ENCODE data around the gene SOAT1.

Gene SOAT1

GRCh38 chr1:179296356-179297104 is 2.9 kb downstream of the SOAT1 start:
- Histone ChIP-seq H3K36me3 (ENCODE audit: control insufficient read depth in 2 of 2, insufficient read depth in 1 of 2, low read length in 2 of 2) (no peaks in the 10 kb centered on the region; a peak in 1 of 3 replicates), H3K4me3 (ENCODE audit: low read depth, low read length) (no peak overlapping the region), H3K9me3 (ENCODE audit: control insufficient read depth, insufficient read depth, low read depth, low read length) (no peaks in the 10 kb centered on the region), H3K27ac (ENCODE audit: extremely low read depth, low read depth, low read length) (no peak overlapping the region), H3K4me1 (ENCODE audit: control insufficient read depth, insufficient read depth, low read length) (peaks cover 6% of the 10 kb centered on the region; the same call in 1 of the 2 replicates)
- ChIA-PET CTCF (interaction anchor here (0.9 to 1.1 kb wide), 2 partner anchors 170 to 218 kb away, joined by 4 read pairs; no protein-coding TSS in a partner anchor), POLR2A (no interaction called here)
- TF ChIP-seq ZNF521 (tag by site-specific recombination; IDR thresholded peaks at IDR 0.05) = no peak
- TF ChIP-seq ZBTB20 (tag by site-specific recombination; IDR thresholded peaks at IDR 0.05) = peak; percentile 49; the same call in 1 of the 2 replicates

DNA sequence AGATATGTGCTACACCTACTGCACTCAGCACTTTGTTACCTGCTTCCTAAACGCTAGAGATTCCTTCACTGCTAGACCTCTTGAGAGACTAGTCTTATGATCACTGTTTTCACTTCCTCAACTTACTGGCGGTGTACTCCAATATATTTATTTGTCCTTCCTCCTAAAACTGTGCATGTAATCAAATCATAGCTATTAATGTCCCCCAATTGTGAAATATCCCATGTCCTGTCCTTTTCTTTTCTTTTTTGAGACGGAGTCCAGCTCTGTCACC is 3.4 kb downstream of the SOAT1 start:
- peaks cover 6% of the 10 kb centered on the region; the same call in 1 of the 2 replicates for H3K4me1 ChIP-seq (ENCODE audit: control insufficient read depth, insufficient read depth, low read length)
- CTCF ChIA-PET = interaction anchor here (0.9 to 1.1 kb wide), 2 partner anchors 171 to 218 kb away, joined by 4 read pairs; no protein-coding TSS in a partner anchor
- H3K27ac ChIP-seq (ENCODE audit: extremely low read depth, low read depth, low read length) = no peak overlapping the region
- POLR2A ChIA-PET = no interaction called here
- no peaks in the 10 kb centered on the region; a peak in 1 of 3 replicates for H3K36me3 ChIP-seq (ENCODE audit: control insufficient read depth in 2 of 2, insufficient read depth in 1 of 2, low read length in 2 of 2)
- no peak overlapping the region for H3K4me3 ChIP-seq (ENCODE audit: low read depth, low read length)
- TF ChIP-seq ZNF664 (tag by site-specific recombination; IDR thresholded peaks at IDR 0.05) = peak; percentile 93
- no peak for TF ChIP-seq ZNF175 (tag by site-specific recombination; IDR thresholded peaks at IDR 0.05)
- no peak for TF ChIP-seq ZNF121 (tag by site-specific recombination; IDR thresholded peaks at IDR 0.05)
- no peak for TF ChIP-seq ZNF311 (tag by site-specific recombination; IDR thresholded peaks at IDR 0.05; ENCODE audit: borderline replicate concordance)
- no peaks in the 10 kb centered on the region for H3K9me3 ChIP-seq (ENCODE audit: control insufficient read depth, insufficient read depth, low read depth, low read length)

DNA sequence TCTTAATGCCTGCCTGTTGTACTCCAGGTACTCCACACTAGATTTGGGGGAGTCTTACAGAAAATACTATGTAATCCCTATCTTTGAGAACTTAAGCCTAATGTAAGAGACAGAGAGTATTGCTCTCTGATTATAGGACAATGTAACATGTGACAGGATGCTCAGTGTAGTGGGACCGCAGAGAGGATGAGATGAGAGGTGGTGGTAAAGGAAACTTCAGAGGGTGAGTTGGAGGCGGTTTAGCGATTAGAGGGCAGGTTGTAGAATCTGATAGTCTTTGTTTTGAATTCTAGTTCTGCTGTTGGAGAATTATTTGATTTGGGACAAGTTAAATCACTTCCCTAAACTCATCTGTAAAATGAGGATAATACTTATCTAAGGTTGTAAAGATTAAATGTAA is 5.4 kb downstream of the SOAT1 start:
- POLR2A ChIA-PET = interaction anchor here (0.8 kb wide), 1 partner anchor 18 kb away, joined by 7 read pairs; no protein-coding TSS in a partner anchor

DNA sequence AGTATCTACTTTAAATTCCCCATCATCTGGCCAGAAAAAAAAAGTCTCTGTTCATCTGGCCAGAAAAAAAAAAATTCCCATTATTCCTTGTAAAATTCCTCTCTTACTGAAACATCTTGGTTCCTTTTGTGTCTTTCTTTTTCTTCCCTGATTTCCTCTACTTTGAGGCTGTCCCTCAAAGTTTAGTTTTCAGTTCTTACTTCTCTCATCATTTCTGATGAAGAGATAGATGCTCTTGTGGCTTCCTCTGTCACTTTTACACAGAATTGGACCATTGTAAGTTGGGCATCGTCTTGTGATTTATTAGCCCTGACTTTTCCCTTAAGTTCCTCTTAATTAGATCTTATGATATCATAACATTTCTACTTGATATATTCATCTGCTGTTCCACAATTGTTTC is 6.5 kb downstream of the SOAT1 start:
- Histone ChIP-seq H3K4me1 (ENCODE audit: control insufficient read depth, insufficient read depth, low read length) (peaks cover 4% of the 10 kb centered on the region; the same call in 1 of the 2 replicates), H3K9me3 (ENCODE audit: control insufficient read depth, insufficient read depth, low read depth, low read length) (no peaks in the 10 kb centered on the region), H3K27ac (ENCODE audit: extremely low read depth, low read depth, low read length) (no peak overlapping the region), H3K36me3 (ENCODE audit: control insufficient read depth in 2 of 2, insufficient read depth in 1 of 2, low read length in 2 of 2) (peaks cover 4 to 12% of the 10 kb centered on the region in 2 experiments; a peak in 2 of 3 replicates), H3K4me3 (ENCODE audit: low read depth, low read length) (no peak overlapping the region)
- POLR2A ChIA-PET = no interaction called here
- CTCF ChIA-PET = interaction anchor here (0.7 kb wide), 1 partner anchor 367 kb away, joined by 3 read pairs; no protein-coding TSS in a partner anchor
- TF ChIP-seq, protein P1, sequence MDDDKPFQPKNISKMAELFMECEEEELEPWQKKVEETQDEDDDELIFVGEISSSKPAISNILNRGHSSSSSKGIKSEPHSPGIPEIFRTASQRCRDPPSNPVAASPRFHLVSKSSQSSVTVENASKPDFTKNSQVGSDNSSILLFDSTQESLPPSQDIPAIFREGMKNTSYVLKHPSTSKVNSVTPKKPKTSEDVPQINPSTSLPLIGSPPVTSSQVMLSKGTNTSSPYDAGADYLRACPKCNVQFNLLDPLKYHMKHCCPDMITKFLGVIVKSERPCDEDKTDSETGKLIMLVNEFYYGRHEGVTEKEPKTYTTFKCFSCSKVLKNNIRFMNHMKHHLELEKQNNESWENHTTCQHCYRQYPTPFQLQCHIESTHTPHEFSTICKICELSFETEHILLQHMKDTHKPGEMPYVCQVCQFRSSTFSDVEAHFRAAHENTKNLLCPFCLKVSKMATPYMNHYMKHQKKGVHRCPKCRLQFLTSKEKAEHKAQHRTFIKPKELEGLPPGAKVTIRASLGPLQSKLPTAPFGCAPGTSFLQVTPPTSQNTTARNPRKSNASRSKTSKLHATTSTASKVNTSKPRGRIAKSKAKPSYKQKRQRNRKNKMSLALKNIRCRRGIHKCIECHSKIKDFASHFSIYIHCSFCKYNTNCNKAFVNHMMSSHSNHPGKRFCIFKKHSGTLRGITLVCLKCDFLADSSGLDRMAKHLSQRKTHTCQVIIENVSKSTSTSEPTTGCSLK (tag by site-specific recombination; IDR thresholded peaks at IDR 0.05) = no peak
- TF ChIP-seq, protein P2, sequence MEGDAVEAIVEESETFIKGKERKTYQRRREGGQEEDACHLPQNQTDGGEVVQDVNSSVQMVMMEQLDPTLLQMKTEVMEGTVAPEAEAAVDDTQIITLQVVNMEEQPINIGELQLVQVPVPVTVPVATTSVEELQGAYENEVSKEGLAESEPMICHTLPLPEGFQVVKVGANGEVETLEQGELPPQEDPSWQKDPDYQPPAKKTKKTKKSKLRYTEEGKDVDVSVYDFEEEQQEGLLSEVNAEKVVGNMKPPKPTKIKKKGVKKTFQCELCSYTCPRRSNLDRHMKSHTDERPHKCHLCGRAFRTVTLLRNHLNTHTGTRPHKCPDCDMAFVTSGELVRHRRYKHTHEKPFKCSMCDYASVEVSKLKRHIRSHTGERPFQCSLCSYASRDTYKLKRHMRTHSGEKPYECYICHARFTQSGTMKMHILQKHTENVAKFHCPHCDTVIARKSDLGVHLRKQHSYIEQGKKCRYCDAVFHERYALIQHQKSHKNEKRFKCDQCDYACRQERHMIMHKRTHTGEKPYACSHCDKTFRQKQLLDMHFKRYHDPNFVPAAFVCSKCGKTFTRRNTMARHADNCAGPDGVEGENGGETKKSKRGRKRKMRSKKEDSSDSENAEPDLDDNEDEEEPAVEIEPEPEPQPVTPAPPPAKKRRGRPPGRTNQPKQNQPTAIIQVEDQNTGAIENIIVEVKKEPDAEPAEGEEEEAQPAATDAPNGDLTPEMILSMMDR (tag by site-specific recombination; IDR thresholded peaks at IDR 0.05) = no peak
- TF ChIP-seq ZNF777 (tag by site-specific recombination; IDR thresholded peaks at IDR 0.05; ENCODE audit: borderline replicate concordance) = no peak
- TF ChIP-seq, protein P3, sequence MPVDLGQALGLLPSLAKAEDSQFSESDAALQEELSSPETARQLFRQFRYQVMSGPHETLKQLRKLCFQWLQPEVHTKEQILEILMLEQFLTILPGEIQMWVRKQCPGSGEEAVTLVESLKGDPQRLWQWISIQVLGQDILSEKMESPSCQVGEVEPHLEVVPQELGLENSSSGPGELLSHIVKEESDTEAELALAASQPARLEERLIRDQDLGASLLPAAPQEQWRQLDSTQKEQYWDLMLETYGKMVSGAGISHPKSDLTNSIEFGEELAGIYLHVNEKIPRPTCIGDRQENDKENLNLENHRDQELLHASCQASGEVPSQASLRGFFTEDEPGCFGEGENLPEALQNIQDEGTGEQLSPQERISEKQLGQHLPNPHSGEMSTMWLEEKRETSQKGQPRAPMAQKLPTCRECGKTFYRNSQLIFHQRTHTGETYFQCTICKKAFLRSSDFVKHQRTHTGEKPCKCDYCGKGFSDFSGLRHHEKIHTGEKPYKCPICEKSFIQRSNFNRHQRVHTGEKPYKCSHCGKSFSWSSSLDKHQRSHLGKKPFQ (tag by site-specific recombination; IDR thresholded peaks at IDR 0.05) = no peak
- TF ChIP-seq ZBTB26 (tag by site-specific recombination; optimal IDR thresholded peaks at IDR 0.05) = no peak
- TF ChIP-seq BCL6B (tag by site-specific recombination; IDR thresholded peaks at IDR 0.05) = no peak
- no peak for TF ChIP-seq ZNF146 (tag by site-specific recombination; IDR thresholded peaks at IDR 0.05)
- TF ChIP-seq, protein P4, sequence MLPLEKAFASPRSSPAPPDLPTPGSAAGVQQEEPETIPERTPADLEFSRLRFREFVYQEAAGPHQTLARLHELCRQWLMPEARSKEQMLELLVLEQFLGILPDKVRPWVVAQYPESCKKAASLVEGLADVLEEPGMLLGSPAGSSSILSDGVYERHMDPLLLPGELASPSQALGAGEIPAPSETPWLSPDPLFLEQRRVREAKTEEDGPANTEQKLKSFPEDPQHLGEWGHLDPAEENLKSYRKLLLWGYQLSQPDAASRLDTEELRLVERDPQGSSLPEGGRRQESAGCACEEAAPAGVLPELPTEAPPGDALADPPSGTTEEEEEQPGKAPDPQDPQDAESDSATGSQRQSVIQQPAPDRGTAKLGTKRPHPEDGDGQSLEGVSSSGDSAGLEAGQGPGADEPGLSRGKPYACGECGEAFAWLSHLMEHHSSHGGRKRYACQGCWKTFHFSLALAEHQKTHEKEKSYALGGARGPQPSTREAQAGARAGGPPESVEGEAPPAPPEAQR (tag by site-specific recombination; IDR thresholded peaks at IDR 0.05) = no peak
- TF ChIP-seq YY2 (tag by site-specific recombination; IDR thresholded peaks at IDR 0.05) = no peak
- TF ChIP-seq ZBTB8A (tag by site-specific recombination; IDR thresholded peaks at IDR 0.05) = no peak

More for the DNA sequence above, 5.4 kb downstream of the SOAT1 start:
- no peak overlapping the region for H3K27ac ChIP-seq (ENCODE audit: extremely low read depth, low read depth, low read length)
- no peak overlapping the region for H3K4me3 ChIP-seq (ENCODE audit: low read depth, low read length)
- H3K4me1 ChIP-seq (ENCODE audit: control insufficient read depth, insufficient read depth, low read length) = peaks cover 4% of the 10 kb centered on the region; the same call in 1 of the 2 replicates
- TF ChIP-seq OVOL3 (tag by site-specific recombination; IDR thresholded peaks at IDR 0.05) = no peak
- H3K9me3 ChIP-seq (ENCODE audit: control insufficient read depth, insufficient read depth, low read depth, low read length) = no peaks in the 10 kb centered on the region
- H3K36me3 ChIP-seq (ENCODE audit: control insufficient read depth in 2 of 2, insufficient read depth in 1 of 2, low read length in 2 of 2) = peaks cover 0 to 6% of the 10 kb centered on the region in 2 experiments; a peak in 2 of 3 replicates
- CTCF ChIA-PET = no interaction called here

Measured in HEK293 (cell line).